Uterus (tissue), 2 donors: Measurements from ENCODE around the gene MRPL54.

Experiments
- POLR2A ChIP-seq, 2 donors: fragments of 450-650 bp; IDR thresholded peaks; one replicate each; pipeline ENCODE4 v1.6.1; 2016; ENCODE audit warnings: antibody characterized with exemption in 2 of 2, mild to moderate bottlenecking in 1 of 2, moderate library complexity in 1 of 2
- TF ChIP-seq, protein P1 (sequence below), 4 experiments: fragments of 200-600 bp in 2 of 4; fragments of 450-650 bp in 2 of 4; sonication (generic) in 2 of 4; IDR thresholded peaks; one replicate each; pipeline ENCODE4 v1.5.1; 2016 to 2019; ENCODE audit warnings: antibody characterized with exemption in 4 of 4, mild to moderate bottlenecking in 2 of 4, moderate library complexity in 1 of 4

DNA sequence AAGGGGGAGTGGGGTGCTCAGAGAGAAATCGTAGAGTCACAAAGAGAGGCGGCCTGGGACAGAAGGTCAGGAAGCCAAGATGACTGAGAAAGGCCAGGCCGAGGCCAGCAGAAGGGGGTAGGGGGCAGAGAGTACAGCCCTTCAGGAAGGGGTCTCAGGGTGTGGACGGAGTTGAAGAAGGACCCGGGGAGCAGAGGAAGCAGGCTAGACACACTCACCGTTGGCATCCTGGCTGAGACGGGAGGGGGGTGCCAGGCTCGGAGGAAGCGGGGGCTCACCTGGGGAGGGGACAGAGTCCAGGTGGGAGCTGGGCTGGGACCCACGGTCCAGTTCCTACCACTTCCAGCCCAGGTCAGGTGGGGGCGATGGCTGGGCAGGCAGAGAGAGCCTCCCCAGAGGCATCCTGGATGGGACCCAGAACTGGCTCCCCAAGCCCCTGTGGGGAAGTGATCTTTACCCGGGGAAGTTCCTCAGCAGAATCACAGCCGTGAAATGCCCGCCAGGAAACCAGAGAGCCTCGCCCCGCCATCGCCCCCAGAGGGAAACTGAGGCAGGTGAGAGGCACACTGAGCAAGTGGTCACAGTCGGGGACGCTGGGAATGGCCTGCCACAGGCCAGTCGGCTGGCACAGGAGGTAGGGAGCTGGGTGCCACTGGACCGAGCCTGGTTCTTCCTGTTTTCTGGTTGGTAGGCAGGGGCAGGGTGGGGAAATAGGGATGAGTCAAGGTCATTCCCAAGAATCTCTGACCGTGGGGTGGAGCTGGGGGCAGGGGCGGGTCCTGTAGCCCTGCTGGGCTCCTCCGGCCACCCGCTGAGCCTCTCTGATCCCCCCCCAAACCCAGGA, 22.3 kb downstream of the MRPL54 start:
- TF ChIP-seq, protein P1, sequence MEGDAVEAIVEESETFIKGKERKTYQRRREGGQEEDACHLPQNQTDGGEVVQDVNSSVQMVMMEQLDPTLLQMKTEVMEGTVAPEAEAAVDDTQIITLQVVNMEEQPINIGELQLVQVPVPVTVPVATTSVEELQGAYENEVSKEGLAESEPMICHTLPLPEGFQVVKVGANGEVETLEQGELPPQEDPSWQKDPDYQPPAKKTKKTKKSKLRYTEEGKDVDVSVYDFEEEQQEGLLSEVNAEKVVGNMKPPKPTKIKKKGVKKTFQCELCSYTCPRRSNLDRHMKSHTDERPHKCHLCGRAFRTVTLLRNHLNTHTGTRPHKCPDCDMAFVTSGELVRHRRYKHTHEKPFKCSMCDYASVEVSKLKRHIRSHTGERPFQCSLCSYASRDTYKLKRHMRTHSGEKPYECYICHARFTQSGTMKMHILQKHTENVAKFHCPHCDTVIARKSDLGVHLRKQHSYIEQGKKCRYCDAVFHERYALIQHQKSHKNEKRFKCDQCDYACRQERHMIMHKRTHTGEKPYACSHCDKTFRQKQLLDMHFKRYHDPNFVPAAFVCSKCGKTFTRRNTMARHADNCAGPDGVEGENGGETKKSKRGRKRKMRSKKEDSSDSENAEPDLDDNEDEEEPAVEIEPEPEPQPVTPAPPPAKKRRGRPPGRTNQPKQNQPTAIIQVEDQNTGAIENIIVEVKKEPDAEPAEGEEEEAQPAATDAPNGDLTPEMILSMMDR (IDR thresholded peaks at IDR 0.05) = no peak
- TF ChIP-seq POLR2A (IDR thresholded peaks at IDR 0.05) = no peak
